HL-60 (cell line): ENCODE measurements around the gene ZBTB5.

Source experiments
- GABPA ChIP-seq: IDR thresholded peaks from 2 replicates; pipeline ENCODE4 v1.6.1; 2012; ENCODE audit warnings: low read depth
- POLR2AphosphoS5 ChIP-seq: IDR thresholded peaks from 2 replicates; pipeline ENCODE4 v1.6.1; 2012; ENCODE audit warnings: low read depth
- TF ChIP-seq, protein P1 (sequence below): IDR thresholded peaks from one replicate; pipeline ENCODE4 v1.5.1; 2011; ENCODE audit warnings: low read length, control low read depth, inconsistent platforms; ENCODE audit not compliant: insufficient read depth
- TF ChIP-seq, protein P2 (sequence below): IDR thresholded peaks from 2 replicates; pipeline ENCODE4 v1.6.1; 2012; ENCODE audit warnings: low read depth; ENCODE audit not compliant: insufficient replicate concordance

DNA sequence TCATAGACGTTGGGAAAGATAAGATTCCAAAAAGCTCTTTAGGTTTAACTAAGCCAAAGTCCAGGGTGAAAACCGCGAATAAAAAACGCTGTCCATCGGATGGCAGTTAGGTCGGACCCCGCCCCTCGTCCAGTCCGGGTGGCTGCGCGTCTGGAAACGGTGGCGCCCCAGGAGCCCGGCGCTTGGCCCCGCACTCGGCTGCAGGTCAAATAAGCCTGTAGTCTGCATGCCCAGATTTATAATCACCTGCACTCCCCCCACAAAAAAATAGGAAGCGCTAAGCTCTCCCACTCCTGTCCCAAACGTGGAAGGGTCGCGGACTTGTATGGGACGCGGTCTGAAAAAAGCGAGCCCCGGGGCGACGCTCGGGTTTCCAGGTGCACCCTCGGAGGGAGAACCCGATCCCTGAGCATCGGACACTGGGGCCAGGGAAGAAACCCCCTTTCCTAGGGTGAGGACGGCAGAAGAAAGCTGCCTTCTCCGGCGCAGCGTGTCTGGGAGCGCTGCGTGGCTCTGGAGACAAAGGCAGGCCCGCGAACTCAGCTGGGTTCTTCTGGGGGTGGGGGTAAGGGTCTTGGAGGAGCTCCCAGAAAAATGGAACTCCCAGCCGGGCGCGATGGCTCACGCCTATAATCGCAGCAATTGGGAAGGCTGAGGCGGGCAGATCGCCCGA lies 923 bp upstream of the ZBTB5 start:
- TF ChIP-seq POLR2AphosphoS5 (peak; percentile 8; the same call in 1 of the 2 replicates), GABPA (no peak)
- TF ChIP-seq, protein P1, sequence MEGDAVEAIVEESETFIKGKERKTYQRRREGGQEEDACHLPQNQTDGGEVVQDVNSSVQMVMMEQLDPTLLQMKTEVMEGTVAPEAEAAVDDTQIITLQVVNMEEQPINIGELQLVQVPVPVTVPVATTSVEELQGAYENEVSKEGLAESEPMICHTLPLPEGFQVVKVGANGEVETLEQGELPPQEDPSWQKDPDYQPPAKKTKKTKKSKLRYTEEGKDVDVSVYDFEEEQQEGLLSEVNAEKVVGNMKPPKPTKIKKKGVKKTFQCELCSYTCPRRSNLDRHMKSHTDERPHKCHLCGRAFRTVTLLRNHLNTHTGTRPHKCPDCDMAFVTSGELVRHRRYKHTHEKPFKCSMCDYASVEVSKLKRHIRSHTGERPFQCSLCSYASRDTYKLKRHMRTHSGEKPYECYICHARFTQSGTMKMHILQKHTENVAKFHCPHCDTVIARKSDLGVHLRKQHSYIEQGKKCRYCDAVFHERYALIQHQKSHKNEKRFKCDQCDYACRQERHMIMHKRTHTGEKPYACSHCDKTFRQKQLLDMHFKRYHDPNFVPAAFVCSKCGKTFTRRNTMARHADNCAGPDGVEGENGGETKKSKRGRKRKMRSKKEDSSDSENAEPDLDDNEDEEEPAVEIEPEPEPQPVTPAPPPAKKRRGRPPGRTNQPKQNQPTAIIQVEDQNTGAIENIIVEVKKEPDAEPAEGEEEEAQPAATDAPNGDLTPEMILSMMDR = no peak
- TF ChIP-seq, protein P2, sequence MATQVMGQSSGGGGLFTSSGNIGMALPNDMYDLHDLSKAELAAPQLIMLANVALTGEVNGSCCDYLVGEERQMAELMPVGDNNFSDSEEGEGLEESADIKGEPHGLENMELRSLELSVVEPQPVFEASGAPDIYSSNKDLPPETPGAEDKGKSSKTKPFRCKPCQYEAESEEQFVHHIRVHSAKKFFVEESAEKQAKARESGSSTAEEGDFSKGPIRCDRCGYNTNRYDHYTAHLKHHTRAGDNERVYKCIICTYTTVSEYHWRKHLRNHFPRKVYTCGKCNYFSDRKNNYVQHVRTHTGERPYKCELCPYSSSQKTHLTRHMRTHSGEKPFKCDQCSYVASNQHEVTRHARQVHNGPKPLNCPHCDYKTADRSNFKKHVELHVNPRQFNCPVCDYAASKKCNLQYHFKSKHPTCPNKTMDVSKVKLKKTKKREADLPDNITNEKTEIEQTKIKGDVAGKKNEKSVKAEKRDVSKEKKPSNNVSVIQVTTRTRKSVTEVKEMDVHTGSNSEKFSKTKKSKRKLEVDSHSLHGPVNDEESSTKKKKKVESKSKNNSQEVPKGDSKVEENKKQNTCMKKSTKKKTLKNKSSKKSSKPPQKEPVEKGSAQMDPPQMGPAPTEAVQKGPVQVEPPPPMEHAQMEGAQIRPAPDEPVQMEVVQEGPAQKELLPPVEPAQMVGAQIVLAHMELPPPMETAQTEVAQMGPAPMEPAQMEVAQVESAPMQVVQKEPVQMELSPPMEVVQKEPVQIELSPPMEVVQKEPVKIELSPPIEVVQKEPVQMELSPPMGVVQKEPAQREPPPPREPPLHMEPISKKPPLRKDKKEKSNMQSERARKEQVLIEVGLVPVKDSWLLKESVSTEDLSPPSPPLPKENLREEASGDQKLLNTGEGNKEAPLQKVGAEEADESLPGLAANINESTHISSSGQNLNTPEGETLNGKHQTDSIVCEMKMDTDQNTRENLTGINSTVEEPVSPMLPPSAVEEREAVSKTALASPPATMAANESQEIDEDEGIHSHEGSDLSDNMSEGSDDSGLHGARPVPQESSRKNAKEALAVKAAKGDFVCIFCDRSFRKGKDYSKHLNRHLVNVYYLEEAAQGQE = peak; percentile 43
